HS-5 (cell line): ENCODE results near the gene POU3F3.

Experiments used
- DNase-seq: peaks from one replicate; pipeline ENCODE4 v3.0.0-alpha.2; 2012; ENCODE audit warnings: low read depth

Gene POU3F3

GRCh38 chr2:104853534-104854497 is at the start of gene POU3F3:
TSS of gene POU3F3 (plus strand) at chr2:104854115. CDS start at chr2:104855511, 1,396 bp downstream.
- DNase-seq, result no peak

- DNase-seq, result no peak
Observed at GRCh38 chr2:104804148-104804890, 49.6 kb upstream of the POU3F3 start.

GRCh38 chr2:104812286-104812685 is 41.6 kb upstream of the POU3F3 start:
- peak; percentile 35 for DNase-seq

- no peak for DNase-seq
Observed at GRCh38 chr2:104816143-104816542, 37.8 kb upstream of the POU3F3 start.

GRCh38 chr2:104818264-104818663 is 35.7 kb upstream of the POU3F3 start:
- no peak for DNase-seq

GRCh38 chr2:104820126-104820525 is 33.8 kb upstream of the POU3F3 start:
- DNase-seq, result no peak

- DNase-seq, result no peak
Observed at GRCh38 chr2:104825124-104825865, 28.6 kb upstream of the POU3F3 start.

- DNase-seq, result no peak
Observed at GRCh38 chr2:104826016-104826415, 27.9 kb upstream of the POU3F3 start.

GRCh38 chr2:104831742-104832141 is 22.2 kb upstream of the POU3F3 start:
- DNase-seq, result no peak

- no peak for DNase-seq
Observed at GRCh38 chr2:104834431-104835153, 19.3 kb upstream of the POU3F3 start.

GRCh38 chr2:104836265-104836664 is 17.6 kb upstream of the POU3F3 start:
- DNase-seq, result no peak

GRCh38 chr2:104836841-104837240 is 17.1 kb upstream of the POU3F3 start:
- no peak for DNase-seq

- no peak for DNase-seq
Observed at GRCh38 chr2:104840156-104840555, 13.8 kb upstream of the POU3F3 start.

- DNase-seq, result no peak
Observed at GRCh38 chr2:104840893-104841585, 12.9 kb upstream of the POU3F3 start.

GRCh38 chr2:104841744-104842143 is 12.2 kb upstream of the POU3F3 start:
- DNase-seq, result no peak

GRCh38 chr2:104844807-104845551 is 8.9 kb upstream of the POU3F3 start:
- no peak for DNase-seq

GRCh38 chr2:104845552-104845931 is 8.4 kb upstream of the POU3F3 start:
- no peak for DNase-seq

GRCh38 chr2:104845946-104846785 is 7.7 kb upstream of the POU3F3 start:
- DNase-seq, result no peak
